ENCODE measurements around the gene ZFP64.

GRCh38 chr20:52207020-52207810 is 15.6 kb upstream of the ZFP64 start:
- TF ChIP-seq CTCF (conservative IDR thresholded peaks at IDR 0.05; ENCODE audit: low read length) (no peak), EZH2phosphoT487 (IDR thresholded peaks at IDR 0.05; ENCODE audit: borderline replicate concordance) (no peak)
